Stimulated activated CD8-positive, alpha-beta memory T cell treated with anti-CD3 and anti-CD28 coated beads, Interleukin-4, amount 100 ng/mL, for 4 hours (primary cell): Measurements from ENCODE around the gene MINK1.
A peak's percentile ranks its signal among the peaks of the same experiment; 100 is the strongest.

Experiments
- DNase-seq, 2 donors: peaks; one replicate each; pipeline ENCODE4 v3.0.0-alpha.2; 2020; ENCODE audit warnings: low read depth in 2 of 2, low spot score in 1 of 2

The MINK1 gene

GRCh38 chr17:4833178-4833940, at the start of gene MINK1:
Gene MINK1, plus strand, starts transcription at chr17:4833340. Its CDS starts 244 bp downstream, at chr17:4833584.
- DNase-seq = peak; percentile 65 to 82

GRCh38 chr17:4785311-4786105, 47.6 kb upstream of the MINK1 start:
- DNase-seq = no peak

GRCh38 chr17:4786106-4786511, 47.0 kb upstream of the MINK1 start, which contains the start of gene VMO1:
Gene VMO1, minus strand, starts transcription at chr17:4786364. Its CDS starts 12 bp downstream, at chr17:4786352.
- DNase-seq = no peak

GRCh38 chr17:4786516-4786915, 46.6 kb upstream of the MINK1 start:
- no peak for DNase-seq

- no peak for DNase-seq
Measured at GRCh38 chr17:4788159-4788806, 44.9 kb upstream of the MINK1 start.

GRCh38 chr17:4788807-4789700, 44.1 kb upstream of the MINK1 start, which contains the start of gene GLTPD2:
Gene GLTPD2, plus strand, starts transcription at chr17:4788964. Its CDS starts 48 bp downstream, at chr17:4789012.
- DNase-seq = no peak

- no peak for DNase-seq
Measured at GRCh38 chr17:4789701-4789950, 43.5 kb upstream of the MINK1 start.

- peak; percentile 44 to 59 for DNase-seq
Measured at GRCh38 chr17:4789951-4790704, 43.0 kb upstream of the MINK1 start.

GRCh38 chr17:4790705-4791088, 42.4 kb upstream of the MINK1 start:
- DNase-seq = no peak

GRCh38 chr17:4795168-4795567, 38.0 kb upstream of the MINK1 start:
- DNase-seq = no peak

GRCh38 chr17:4796552-4796920, 36.6 kb upstream of the MINK1 start:
- DNase-seq = no peak

GRCh38 chr17:4800462-4801196, 32.5 kb upstream of the MINK1 start:
- DNase-seq = no peak

GRCh38 chr17:4802228-4802627, 30.9 kb upstream of the MINK1 start, which contains the start of gene C17orf114:
Gene C17orf114, minus strand, starts transcription at chr17:4802328.
- no peak for DNase-seq

GRCh38 chr17:4806456-4806776, 26.7 kb upstream of the MINK1 start:
- DNase-seq = no peak

GRCh38 chr17:4806777-4807604, 26.1 kb upstream of the MINK1 start, which contains the start of gene PLD2:
Gene PLD2, plus strand, starts transcription at chr17:4807152. Its CDS starts 621 bp downstream, at chr17:4807773.
- peak; percentile 52 to 76 for DNase-seq

- no peak for DNase-seq
Measured at GRCh38 chr17:4807605-4808377, 25.3 kb upstream of the MINK1 start.

- no peak for DNase-seq
Measured at GRCh38 chr17:4808378-4808767, 24.8 kb upstream of the MINK1 start.
